GM19395 (cell line): Measurements from ENCODE around the gene CDH15.
"Not testable (repeated sequence)": the region's sequence is repeated elsewhere in the genome, so short reads cannot be mapped to it uniquely, and the experiment has no call there.

ENCODE experiments used
- ATAC-seq: cut with Tn5 transposase; IDR thresholded peaks from one replicate; pipeline ENCODE4 v1.9.1; 2021; ENCODE audit warnings: mild to moderate bottlenecking, moderate library complexity; ENCODE audit not compliant: unreplicated experiment

Gene CDH15

GRCh38 chr16:89155851-89156739 is 15.5 kb upstream of the CDH15 start:
- no peak for ATAC-seq

GRCh38 chr16:89156740-89157645 is 14.6 kb upstream of the CDH15 start:
- ATAC-seq = no peak

GRCh38 chr16:89157778-89158177 is 13.8 kb upstream of the CDH15 start:
- no peak for ATAC-seq

GRCh38 chr16:89159066-89159849 is 12.3 kb upstream of the CDH15 start:
- ATAC-seq = no peak

GRCh38 chr16:89159850-89160354 is 11.6 kb upstream of the CDH15 start:
- ATAC-seq = no peak

- no peak for ATAC-seq
These were observed 10.4 kb upstream of the CDH15 start for GRCh38 chr16:89160977-89161701.

- ATAC-seq = no peak
These were observed 9.5 kb upstream of the CDH15 start for GRCh38 chr16:89161763-89162713.

GRCh38 chr16:89163297-89163696 is 8.3 kb upstream of the CDH15 start:
- ATAC-seq = no peak

GRCh38 chr16:89164436-89164835 is 7.1 kb upstream of the CDH15 start:
- ATAC-seq = no peak

GRCh38 chr16:89164847-89165680 is 6.5 kb upstream of the CDH15 start:
- no peak for ATAC-seq

- not testable (repeated sequence) for ATAC-seq
These were observed 5.9 kb upstream of the CDH15 start for GRCh38 chr16:89165681-89165979.

- ATAC-seq = no peak
These were observed 4.7 kb upstream of the CDH15 start for GRCh38 chr16:89166696-89167424.

GRCh38 chr16:89167425-89167941 is 4.1 kb upstream of the CDH15 start:
- ATAC-seq = no peak

- ATAC-seq = no peak
These were observed 3.0 kb upstream of the CDH15 start for GRCh38 chr16:89168381-89169189.

- ATAC-seq = no peak
These were observed 1.8 kb upstream of the CDH15 start for GRCh38 chr16:89169778-89170177.

GRCh38 chr16:89170346-89171215 is 967 bp upstream of the CDH15 start:
- ATAC-seq = no peak
